ENCODE measurements around the gene SDR39U1. TPM values are rescaled to one million over a fixed set of nuclear protein-coding genes. Genes with fewer than 3 reads are reported as not detected.
"Not testable (repeated sequence)": the region's sequence is repeated elsewhere in the genome, so short reads cannot be mapped to it uniquely, and the experiment has no call there.

Gene SDR39U1
- total RNA-seq, 1 donor from 2014 or later, result 29.7 TPM

DNA sequence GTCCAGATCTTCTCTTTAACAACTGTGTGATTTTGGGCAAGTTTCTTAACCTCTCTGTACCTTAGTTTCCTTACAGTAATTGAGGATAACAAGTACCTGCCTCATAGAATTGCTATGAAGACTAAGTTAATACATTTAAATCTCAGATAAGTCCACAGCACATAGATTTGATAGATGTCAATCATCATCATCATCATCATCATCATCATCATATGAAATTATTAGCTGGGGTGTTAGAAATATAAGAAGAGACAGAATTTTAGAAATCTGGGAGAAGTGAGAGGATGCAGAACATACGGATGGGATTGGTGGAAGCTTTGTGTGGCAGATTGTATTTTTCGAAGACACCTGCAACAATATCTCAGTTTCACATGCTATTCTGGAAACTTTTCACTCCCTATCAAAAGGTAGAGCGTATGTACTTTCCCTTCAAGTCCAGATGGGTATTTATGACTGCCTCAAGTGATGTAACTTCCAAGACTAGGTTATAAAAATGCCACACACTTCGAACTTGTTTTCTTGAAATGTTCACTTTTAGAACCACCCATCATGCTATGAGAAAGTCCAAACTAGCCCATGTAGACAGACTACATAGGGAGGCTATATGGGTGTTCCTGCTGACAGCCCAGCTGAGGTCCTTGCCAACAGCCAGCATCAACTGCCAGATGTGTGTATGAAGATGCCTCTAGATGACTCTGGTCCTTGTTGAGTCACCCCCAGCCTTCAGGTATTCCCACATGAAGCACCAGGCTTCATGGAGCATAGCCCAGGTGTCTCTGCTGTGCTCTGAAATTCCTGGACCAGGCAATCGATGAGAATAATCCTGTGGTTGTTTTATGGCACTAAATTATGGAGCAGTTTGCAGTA is 20.7 kb upstream of the SDR39U1 start:
- Histone ChIP-seq H3K27me3 (ENCODE audit: control insufficient read depth, insufficient read depth, low read length) (no peaks in the 10 kb centered on the region), H3K36me3 (ENCODE audit: control insufficient read depth, insufficient read depth, low read length) (no peaks in the 10 kb centered on the region), H3K4me3 (ENCODE audit: low read depth, low read length) (no peak overlapping the region)
- TF ChIP-seq, protein P1, sequence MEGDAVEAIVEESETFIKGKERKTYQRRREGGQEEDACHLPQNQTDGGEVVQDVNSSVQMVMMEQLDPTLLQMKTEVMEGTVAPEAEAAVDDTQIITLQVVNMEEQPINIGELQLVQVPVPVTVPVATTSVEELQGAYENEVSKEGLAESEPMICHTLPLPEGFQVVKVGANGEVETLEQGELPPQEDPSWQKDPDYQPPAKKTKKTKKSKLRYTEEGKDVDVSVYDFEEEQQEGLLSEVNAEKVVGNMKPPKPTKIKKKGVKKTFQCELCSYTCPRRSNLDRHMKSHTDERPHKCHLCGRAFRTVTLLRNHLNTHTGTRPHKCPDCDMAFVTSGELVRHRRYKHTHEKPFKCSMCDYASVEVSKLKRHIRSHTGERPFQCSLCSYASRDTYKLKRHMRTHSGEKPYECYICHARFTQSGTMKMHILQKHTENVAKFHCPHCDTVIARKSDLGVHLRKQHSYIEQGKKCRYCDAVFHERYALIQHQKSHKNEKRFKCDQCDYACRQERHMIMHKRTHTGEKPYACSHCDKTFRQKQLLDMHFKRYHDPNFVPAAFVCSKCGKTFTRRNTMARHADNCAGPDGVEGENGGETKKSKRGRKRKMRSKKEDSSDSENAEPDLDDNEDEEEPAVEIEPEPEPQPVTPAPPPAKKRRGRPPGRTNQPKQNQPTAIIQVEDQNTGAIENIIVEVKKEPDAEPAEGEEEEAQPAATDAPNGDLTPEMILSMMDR (IDR thresholded peaks at IDR 0.05; ENCODE audit: insufficient read depth, low read length, poor library complexity, severe bottlenecking), result no peak
- DNase-seq (ENCODE audit: low read depth), result no peak

DNA sequence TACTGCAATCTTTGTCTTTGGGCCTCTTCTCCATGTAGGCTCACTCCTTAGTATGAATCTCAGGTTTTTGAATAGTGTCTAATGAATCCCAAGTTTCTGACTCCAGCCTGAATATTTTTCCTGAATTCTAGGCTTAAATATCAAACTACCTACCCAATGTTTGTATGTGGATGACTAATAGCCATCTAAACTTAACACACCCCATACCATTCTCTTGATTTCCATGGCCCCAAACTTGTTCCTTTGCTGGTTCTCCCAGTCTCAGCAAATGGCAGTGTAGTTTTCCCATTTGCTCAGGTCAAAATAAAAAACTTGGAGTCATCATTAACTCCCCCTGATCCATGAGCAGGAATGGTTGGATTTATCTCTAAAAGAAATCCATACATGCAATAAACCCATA is 18.8 kb upstream of the SDR39U1 start:
- TF ChIP-seq, protein P1 (IDR thresholded peaks at IDR 0.05; ENCODE audit: insufficient read depth, low read length, poor library complexity, severe bottlenecking), result no peak
- no peaks in the 10 kb centered on the region for H3K27me3 ChIP-seq (ENCODE audit: control insufficient read depth, insufficient read depth, low read length)
- no peak overlapping the region for H3K4me3 ChIP-seq (ENCODE audit: low read depth, low read length)
- DNase-seq (ENCODE audit: low read depth), result no peak
- H3K36me3 ChIP-seq (ENCODE audit: control insufficient read depth, insufficient read depth, low read length), result no peaks in the 10 kb centered on the region

DNA sequence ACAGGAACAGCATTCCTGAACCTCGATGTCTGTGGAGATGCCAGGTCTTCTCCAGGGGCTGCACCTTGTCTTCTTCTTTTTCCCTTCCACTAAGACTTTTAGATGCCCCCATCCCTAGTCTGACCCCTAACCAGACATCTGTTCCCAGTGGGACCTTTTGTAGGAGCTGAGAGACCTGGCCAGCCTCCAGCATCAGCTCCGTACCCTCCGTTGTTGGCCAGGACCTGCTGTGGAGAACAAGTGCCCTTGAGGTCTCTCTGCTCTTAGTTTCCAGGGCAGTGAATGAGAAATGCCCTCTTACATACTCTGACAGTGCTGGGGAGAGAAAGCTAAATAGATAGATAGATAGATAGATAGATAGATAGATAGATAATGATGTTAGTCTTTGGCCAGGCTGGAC is 16.8 kb upstream of the SDR39U1 start:
- no peaks in the 10 kb centered on the region for H3K27me3 ChIP-seq (ENCODE audit: control insufficient read depth, insufficient read depth, low read length)
- no peak overlapping the region for H3K4me3 ChIP-seq (ENCODE audit: low read depth, low read length)
- TF ChIP-seq, protein P1 (IDR thresholded peaks at IDR 0.05; ENCODE audit: insufficient read depth, low read length, poor library complexity, severe bottlenecking), result no peak
- no peaks in the 10 kb centered on the region for H3K36me3 ChIP-seq (ENCODE audit: control insufficient read depth, insufficient read depth, low read length)
- no peak for DNase-seq (ENCODE audit: low read depth)

DNA sequence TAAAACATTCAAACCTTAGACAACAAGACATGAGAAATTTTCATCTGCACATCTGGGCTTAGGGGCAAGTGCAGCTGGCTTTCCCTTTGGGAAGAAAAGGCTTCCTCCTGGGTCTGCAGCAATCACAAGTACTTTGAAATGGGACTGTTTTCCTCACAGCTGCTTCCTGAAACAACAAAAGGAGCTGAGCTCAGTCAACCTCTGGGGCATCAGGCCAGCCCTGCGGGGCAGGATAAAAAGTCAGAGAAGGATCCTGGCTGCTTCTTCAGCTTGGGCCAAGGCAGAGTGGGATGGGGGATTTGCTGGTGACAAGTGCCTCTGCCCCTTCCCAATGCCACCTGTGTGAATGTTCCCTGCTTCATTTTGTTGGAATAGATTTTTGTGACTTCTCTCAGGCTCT is 16.2 kb upstream of the SDR39U1 start:
- TF ChIP-seq, protein P1 (IDR thresholded peaks at IDR 0.05; ENCODE audit: insufficient read depth, low read length, poor library complexity, severe bottlenecking), result no peak
- Histone ChIP-seq H3K27me3 (ENCODE audit: control insufficient read depth, insufficient read depth, low read length) (no peaks in the 10 kb centered on the region), H3K36me3 (ENCODE audit: control insufficient read depth, insufficient read depth, low read length) (no peaks in the 10 kb centered on the region), H3K4me3 (ENCODE audit: low read depth, low read length) (no peak overlapping the region)
- no peak for DNase-seq (ENCODE audit: low read depth)

DNA sequence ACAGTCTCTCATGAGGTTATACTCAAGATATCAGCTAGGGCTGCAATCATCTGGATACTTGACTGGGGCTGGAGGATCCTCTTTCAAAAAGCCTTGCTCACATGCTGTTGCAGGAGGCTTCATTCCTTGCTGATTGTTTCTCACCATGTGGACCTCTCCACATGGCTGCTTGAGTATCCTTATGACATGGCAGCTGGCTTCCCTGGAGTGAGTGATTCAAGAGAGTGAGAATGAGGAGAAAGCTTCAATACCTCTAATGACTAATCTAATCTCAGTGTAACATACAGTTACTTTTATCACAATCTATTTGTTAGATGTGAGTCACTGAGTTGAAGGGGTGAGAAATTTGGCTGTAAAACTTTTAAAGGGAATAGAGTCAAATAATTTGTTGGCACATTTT is 14.4 kb upstream of the SDR39U1 start:
- H3K4me3 ChIP-seq (ENCODE audit: low read depth, low read length), result no peak overlapping the region
- no peaks in the 10 kb centered on the region for H3K27me3 ChIP-seq (ENCODE audit: control insufficient read depth, insufficient read depth, low read length)
- TF ChIP-seq, protein P1 (IDR thresholded peaks at IDR 0.05; ENCODE audit: insufficient read depth, low read length, poor library complexity, severe bottlenecking), result no peak
- no peak for DNase-seq (ENCODE audit: low read depth)
- no peaks in the 10 kb centered on the region for H3K36me3 ChIP-seq (ENCODE audit: control insufficient read depth, insufficient read depth, low read length)

DNA sequence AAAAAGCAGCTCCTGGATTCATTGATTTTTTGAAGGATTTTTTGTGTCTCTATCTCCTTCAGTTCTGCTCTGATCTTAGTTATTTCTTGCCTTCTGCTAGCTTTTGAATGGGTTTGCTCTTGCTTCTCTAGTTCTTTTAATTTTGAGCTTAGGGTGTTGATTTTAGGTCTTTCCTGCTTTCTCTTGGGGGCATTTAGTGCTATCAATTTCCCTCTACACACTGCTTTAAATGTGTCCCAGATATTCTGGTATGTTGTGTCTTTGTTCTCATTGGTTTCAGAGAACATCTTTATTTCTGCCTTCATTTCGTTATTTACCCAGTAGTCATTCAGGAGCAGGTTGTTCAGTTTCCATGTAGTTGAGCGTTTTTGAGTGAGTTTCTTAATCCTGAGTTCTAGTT is 8.3 kb upstream of the SDR39U1 start:
- not testable (repeated sequence) for DNase-seq (ENCODE audit: low read depth); H3K36me3 ChIP-seq (ENCODE audit: control insufficient read depth, insufficient read depth, low read length); H3K27me3 ChIP-seq (ENCODE audit: control insufficient read depth, insufficient read depth, low read length); H3K4me3 ChIP-seq (ENCODE audit: low read depth, low read length)
